GM12891 (cell line): ENCODE data around the gene APOLD1.
"Not testable (repeated sequence)": the region's sequence is repeated elsewhere in the genome, so short reads cannot be mapped to it uniquely, and the experiment has no call there.

ENCODE experiments used
- DNase-seq: peaks from one replicate; pipeline ENCODE4 v3.0.0; 2011; ENCODE audit warnings: low spot score; ENCODE audit not compliant: insufficient read length
- FAIRE-seq: peaks from 2 replicates; lab custom pipeline; 2011; peaks lifted over from hg19 to GRCh38; lab: Jason Lieb, UNC
- PAX5 ChIP-seq: IDR thresholded peaks from 2 replicates; pipeline ENCODE4 v1.6.1; 2011; ENCODE audit warnings: low read length, moderate library complexity, mild to moderate bottlenecking; ENCODE audit not compliant: insufficient read depth, severe bottlenecking
- POLR2A ChIP-seq: IDR thresholded peaks from 2 replicates; pipeline ENCODE4 v1.6.1; 2011; ENCODE audit warnings: low read depth, low read length, control low read depth
- POLR2AphosphoS5 ChIP-seq: IDR thresholded peaks from 2 replicates; pipeline ENCODE4 v1.6.1; 2011; ENCODE audit warnings: low read depth, low read length, control low read depth
- POU2F2 ChIP-seq: IDR thresholded peaks from 2 replicates; pipeline ENCODE4 v1.6.1; 2011; ENCODE audit warnings: low read depth, mild to moderate bottlenecking, control low read depth, low read length, moderate library complexity
- SPI1 ChIP-seq: IDR thresholded peaks from 2 replicates; pipeline ENCODE4 v1.6.1; 2011; ENCODE audit warnings: low read depth, low read length, control low read depth
- TAF1 ChIP-seq: IDR thresholded peaks from 2 replicates; pipeline ENCODE4 v1.6.1; 2011; ENCODE audit warnings: low read depth, low read length, control low read depth

Gene APOLD1

GRCh38 chr12:12796928-12797793, 11.7 kb downstream of the APOLD1 start:
- FAIRE-seq (no peak), DNase-seq (no peak)
- TF ChIP-seq POLR2A, result no peak
- TF ChIP-seq POLR2AphosphoS5, result no peak

- no peak for FAIRE-seq
Observed at GRCh38 chr12:12797794-12798152, 12.3 kb downstream of the APOLD1 start.

GRCh38 chr12:12798480-12798879, 13.0 kb downstream of the APOLD1 start:
- no peak for DNase-seq
- FAIRE-seq, result no peak
- no peak for TF ChIP-seq POU2F2
- no peak for TF ChIP-seq POLR2AphosphoS5
- no peak for TF ChIP-seq PAX5
- no peak for TF ChIP-seq SPI1
- TF ChIP-seq TAF1, result no peak
- TF ChIP-seq POLR2A, result no peak

More at GRCh38 chr12:12797794-12798152, 12.3 kb downstream of the APOLD1 start:
- TF ChIP-seq POLR2A (no peak), PAX5 (no peak), POU2F2 (no peak), TAF1 (no peak), POLR2AphosphoS5 (no peak), SPI1 (no peak)
- no peak for DNase-seq

- FAIRE-seq (no peak), DNase-seq (no peak)
- TF ChIP-seq POLR2AphosphoS5, result no peak
- no peak for TF ChIP-seq PAX5
- TF ChIP-seq POLR2A, result no peak
- no peak for TF ChIP-seq TAF1
Observed at GRCh38 chr12:12799163-12799920, 13.9 kb downstream of the APOLD1 start.

- no peak for TF ChIP-seq POLR2A
- no peak for TF ChIP-seq TAF1
- no peak for TF ChIP-seq PAX5
- TF ChIP-seq SPI1, result no peak
- no peak for TF ChIP-seq POU2F2
- TF ChIP-seq POLR2AphosphoS5, result no peak
- FAIRE-seq, result no peak
- no peak for DNase-seq
Observed at GRCh38 chr12:12800406-12801180, 15.1 kb downstream of the APOLD1 start.

GRCh38 chr12:12801656-12802055, 16.2 kb downstream of the APOLD1 start:
- FAIRE-seq, DNase-seq: not testable (repeated sequence)
- peak; percentile 65 for TF ChIP-seq SPI1

- FAIRE-seq, result peak; percentile 93
- TF ChIP-seq PAX5 (no peak), POU2F2 (no peak), TAF1 (no peak), POLR2A (no peak), SPI1 (peak; percentile 68)
Observed at GRCh38 chr12:12803186-12803585, 17.7 kb downstream of the APOLD1 start.

GRCh38 chr12:12804011-12804410, 18.6 kb downstream of the APOLD1 start:
- FAIRE-seq, result no peak
- no peak for TF ChIP-seq TAF1
- no peak for TF ChIP-seq PAX5
- TF ChIP-seq POLR2AphosphoS5, result no peak
- no peak for TF ChIP-seq SPI1
- TF ChIP-seq POU2F2, result no peak
- TF ChIP-seq POLR2A, result no peak
- DNase-seq, result no peak

More at GRCh38 chr12:12803186-12803585, 17.7 kb downstream of the APOLD1 start:
- no peak for DNase-seq

- no peak for FAIRE-seq
- no peak for DNase-seq
- TF ChIP-seq PAX5, result no peak
- 0 out of 2 replicates have a peak, but pooled peaks have one; percentile 1 for TF ChIP-seq SPI1
Observed at GRCh38 chr12:12804432-12804886, 19.0 kb downstream of the APOLD1 start.
